HFFc6 (cell line): ENCODE measurements around the gene CAPN10. TPM values are rescaled to one million over a fixed set of nuclear protein-coding genes. Genes with fewer than 3 reads are reported as not detected.

ENCODE experiments used
- DNase-seq: peaks from one replicate; pipeline ENCODE4 v3.0.0-alpha.2; 2018
- H3K27ac Mint-ChIP-seq: 2 replicates; pipeline ENCODE4 v1.8.0; 2020; ENCODE audit warnings: mild to moderate bottlenecking, mixed read lengths
- H3K27me3 Mint-ChIP-seq: 2 replicates; pipeline ENCODE4 v1.8.0; 2021; ENCODE audit warnings: mild to moderate bottlenecking, moderate library complexity, mixed read lengths; ENCODE audit not compliant: insufficient read depth
- H3K36me3 Mint-ChIP-seq: 2 replicates; pipeline ENCODE4 v1.8.0; 2021; ENCODE audit warnings: low read depth, mixed read lengths
- H3K4me1 Mint-ChIP-seq: 2 replicates; pipeline ENCODE4 v1.8.0; 2020; ENCODE audit warnings: low read depth, mixed read lengths
- H3K4me3 Mint-ChIP-seq: 2 replicates; pipeline ENCODE4 v1.8.0; 2020; ENCODE audit warnings: mild to moderate bottlenecking, moderate library complexity, mixed read lengths
- H3K9me3 Mint-ChIP-seq: 2 replicates; pipeline ENCODE4 v1.8.0; 2020; ENCODE audit warnings: mild to moderate bottlenecking, mixed read lengths
- CTCF ChIP-seq: fragments of 200-600 bp; sonication (generic); IDR thresholded peaks from 2 replicates; pipeline ENCODE4 v1.5.0; 2021; ENCODE audit warnings: antibody characterized with exemption, mild to moderate bottlenecking
- total RNA-seq, 6 experiments: library from RNA; stranded (reverse); fragmentation: NEBNext Ultra II Directional; extraction: Animal tissue kit (Norgen Biotek cat#: 25700); gene quantifications; 2 replicates in 1 of 6; 3 replicates in 5 of 6; pipeline ENCODE4 v1.2.3, GENCODE V29; 2021

Gene CAPN10
- total RNA-seq, 6 experiments from 2014 or later: 13.9 to 20.5 (median 15.0) TPM

GRCh38 chr2:240629619-240629967 lies 43.1 kb downstream of the CAPN10 start:
- no peak for TF ChIP-seq CTCF
- Mint-ChIP-seq H3K4me1 (no peaks in the 10 kb centered on the region; the same call in 1 of the 2 replicates), H3K27me3 (no peaks in the 10 kb centered on the region; the same call in 1 of the 2 replicates), H3K9me3 (peaks cover 32% of the 10 kb centered on the region), H3K27ac (no peak overlapping the region), H3K36me3 (peaks cover 11% of the 10 kb centered on the region), H3K4me3 (no peak overlapping the region)
- DNase-seq: no peak

GRCh38 chr2:240629968-240630770 lies 43.6 kb downstream of the CAPN10 start:
- Mint-ChIP-seq H3K27ac (no peak overlapping the region), H3K9me3 (peaks cover 36% of the 10 kb centered on the region), H3K4me1 (no peaks in the 10 kb centered on the region; the same call in 1 of the 2 replicates), H3K4me3 (no peak overlapping the region), H3K36me3 (peaks cover 11% of the 10 kb centered on the region), H3K27me3 (no peaks in the 10 kb centered on the region; the same call in 1 of the 2 replicates)
- TF ChIP-seq CTCF: no peak
- DNase-seq: no peak

DNA sequence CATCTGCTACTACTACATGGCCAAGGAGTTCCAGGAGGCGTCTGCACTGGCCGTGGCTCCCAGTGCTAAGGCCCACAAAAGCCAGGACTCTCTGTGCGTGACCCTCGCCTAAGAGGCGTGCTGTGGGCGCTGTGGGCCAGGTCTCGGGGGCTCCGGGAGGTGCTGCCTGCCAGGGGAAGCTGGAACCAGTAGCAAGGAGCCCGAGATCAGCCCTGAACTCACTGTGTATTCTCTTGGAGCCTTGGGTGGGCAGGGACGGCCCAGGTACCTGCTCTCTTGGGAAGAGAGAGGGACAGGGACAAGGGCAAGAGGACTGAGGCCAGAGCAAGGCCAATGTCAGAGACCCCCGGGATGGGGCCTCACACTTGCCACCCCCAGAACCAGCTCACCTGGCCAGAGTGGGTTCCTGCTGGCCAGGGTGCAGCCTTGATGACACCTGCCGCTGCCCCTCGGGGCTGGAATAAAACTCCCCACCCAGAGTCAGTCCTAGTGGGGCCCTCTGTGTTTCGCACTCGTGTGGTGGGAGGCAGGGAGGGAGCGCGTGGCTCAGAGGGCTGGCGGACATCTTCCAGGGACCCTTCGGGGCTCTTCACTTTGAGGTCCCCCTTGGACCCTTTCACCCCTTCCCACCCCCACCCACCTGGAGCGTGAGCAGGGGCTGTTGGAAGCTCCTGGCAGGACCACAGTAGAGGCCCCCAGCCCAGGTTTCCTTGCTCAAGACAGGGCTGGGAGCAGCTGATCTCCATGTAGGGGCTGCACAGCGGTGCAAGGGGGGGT lies 44.4 kb downstream of the CAPN10 start:
- no peak for TF ChIP-seq CTCF
- no peaks in the 10 kb centered on the region; the same call in 1 of the 2 replicates for H3K27me3 Mint-ChIP-seq
- no peak for DNase-seq
- no peak overlapping the region for H3K27ac Mint-ChIP-seq
- peaks cover 36% of the 10 kb centered on the region for H3K9me3 Mint-ChIP-seq
- no peak overlapping the region for H3K4me3 Mint-ChIP-seq
- peaks cover 11% of the 10 kb centered on the region for H3K36me3 Mint-ChIP-seq
- H3K4me1 Mint-ChIP-seq: no peaks in the 10 kb centered on the region

DNA sequence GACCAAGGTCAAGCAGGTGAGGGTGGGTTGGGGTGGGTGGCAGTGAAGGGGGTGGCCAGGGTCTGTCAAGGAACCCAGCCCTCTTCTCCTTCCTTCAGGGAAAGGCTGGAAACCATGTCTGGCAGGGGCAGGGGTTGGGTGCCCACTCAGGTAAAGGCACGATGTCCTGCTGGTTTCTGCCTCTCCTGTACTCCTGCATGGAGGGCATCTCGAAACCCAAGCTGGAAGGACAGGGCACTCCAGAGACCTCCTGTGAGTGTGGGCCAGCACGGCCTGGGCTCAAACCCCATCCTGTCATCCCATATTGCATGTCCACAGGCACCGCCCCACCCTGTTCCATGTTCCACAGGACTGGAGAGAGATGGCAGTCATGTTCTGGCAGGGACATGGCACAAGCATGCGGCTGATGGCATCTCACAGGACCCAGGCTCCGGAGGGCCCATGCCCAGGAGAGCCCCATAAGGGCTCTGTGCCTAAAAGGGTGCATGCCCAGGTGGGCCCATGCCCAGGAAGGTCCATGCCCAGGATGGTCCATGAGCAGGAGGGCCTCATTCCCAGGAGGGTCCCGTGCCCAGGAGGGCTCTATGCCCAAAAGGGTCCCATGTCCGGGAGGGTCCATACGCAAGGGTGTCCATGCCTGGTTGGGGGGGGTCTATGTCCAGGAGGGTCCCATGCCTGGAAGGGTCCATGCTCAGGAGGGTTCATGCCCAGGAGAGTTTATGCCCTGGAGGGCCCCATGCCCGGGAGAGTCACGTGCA lies 45.2 kb downstream of the CAPN10 start:
- Mint-ChIP-seq H3K27ac (no peak overlapping the region), H3K27me3 (peaks cover 1% of the 10 kb centered on the region; the same call in 1 of the 2 replicates), H3K36me3 (peaks cover 11% of the 10 kb centered on the region), H3K9me3 (peaks cover 36% of the 10 kb centered on the region), H3K4me3 (no peak overlapping the region), H3K4me1 (no peaks in the 10 kb centered on the region)
- DNase-seq: no peak
- TF ChIP-seq CTCF: no peak

DNA sequence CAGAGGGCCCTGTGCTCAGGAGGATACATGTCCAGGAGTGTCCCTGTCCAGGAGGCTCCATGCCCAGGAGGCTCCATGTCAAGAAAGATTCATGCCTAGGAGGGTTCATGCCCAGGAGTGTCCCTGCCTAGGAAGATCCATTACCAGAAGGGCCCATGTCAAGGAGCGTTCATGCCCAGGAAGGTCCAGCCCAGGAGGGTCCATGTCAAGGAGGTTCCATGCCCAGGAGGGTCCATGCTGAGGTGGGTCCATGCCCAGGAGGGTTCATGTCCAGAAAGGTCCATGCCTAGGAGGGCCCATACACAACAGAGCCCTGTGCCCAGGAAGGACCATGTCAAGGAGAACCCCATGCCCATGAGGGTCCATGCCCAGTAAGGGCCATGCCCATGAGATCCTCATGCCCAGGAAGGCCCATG lies 45.8 kb downstream of the CAPN10 start:
- Mint-ChIP-seq H3K36me3 (peaks cover 11% of the 10 kb centered on the region), H3K27me3 (peaks cover 3% of the 10 kb centered on the region), H3K4me3 (no peak overlapping the region), H3K4me1 (no peaks in the 10 kb centered on the region), H3K9me3 (peaks cover 36% of the 10 kb centered on the region), H3K27ac (no peak overlapping the region)
- no peak for TF ChIP-seq CTCF
- no peak for DNase-seq
